HT-29 (cell line): ENCODE measurements around the gene SORBS1. TPM values are rescaled to one million over a fixed set of nuclear protein-coding genes. Genes with fewer than 3 reads are reported as not detected.

Experiments
- DNase-seq: peaks from one replicate; pipeline ENCODE4 v3.0.0-alpha.2; 2015; ENCODE audit warnings: low spot score
- total RNA-seq: library from RNA; depleted of rRNA; stranded (reverse); fragments of >200 nt; shearing (Covaris generic); gene quantifications from 2 replicates; pipeline ENCODE4 v1.2.3, GENCODE V29; 2014

The SORBS1 gene
- total RNA-seq, 1 experiment from 2014 or later: 1.3 TPM

GRCh38 chr10:95414844-95415485 is 146.2 kb downstream of the SORBS1 start:
- no peak for DNase-seq

- no peak for DNase-seq
Measured at GRCh38 chr10:95414016-95414830, 146.9 kb downstream of the SORBS1 start.

- no peak for DNase-seq
Measured at GRCh38 chr10:95413588-95413987, 147.6 kb downstream of the SORBS1 start.

GRCh38 chr10:95411635-95412034 is 149.5 kb downstream of the SORBS1 start:
- DNase-seq: no peak

GRCh38 chr10:95408983-95409873 is 151.9 kb downstream of the SORBS1 start:
- DNase-seq: peak; percentile 11

DNA sequence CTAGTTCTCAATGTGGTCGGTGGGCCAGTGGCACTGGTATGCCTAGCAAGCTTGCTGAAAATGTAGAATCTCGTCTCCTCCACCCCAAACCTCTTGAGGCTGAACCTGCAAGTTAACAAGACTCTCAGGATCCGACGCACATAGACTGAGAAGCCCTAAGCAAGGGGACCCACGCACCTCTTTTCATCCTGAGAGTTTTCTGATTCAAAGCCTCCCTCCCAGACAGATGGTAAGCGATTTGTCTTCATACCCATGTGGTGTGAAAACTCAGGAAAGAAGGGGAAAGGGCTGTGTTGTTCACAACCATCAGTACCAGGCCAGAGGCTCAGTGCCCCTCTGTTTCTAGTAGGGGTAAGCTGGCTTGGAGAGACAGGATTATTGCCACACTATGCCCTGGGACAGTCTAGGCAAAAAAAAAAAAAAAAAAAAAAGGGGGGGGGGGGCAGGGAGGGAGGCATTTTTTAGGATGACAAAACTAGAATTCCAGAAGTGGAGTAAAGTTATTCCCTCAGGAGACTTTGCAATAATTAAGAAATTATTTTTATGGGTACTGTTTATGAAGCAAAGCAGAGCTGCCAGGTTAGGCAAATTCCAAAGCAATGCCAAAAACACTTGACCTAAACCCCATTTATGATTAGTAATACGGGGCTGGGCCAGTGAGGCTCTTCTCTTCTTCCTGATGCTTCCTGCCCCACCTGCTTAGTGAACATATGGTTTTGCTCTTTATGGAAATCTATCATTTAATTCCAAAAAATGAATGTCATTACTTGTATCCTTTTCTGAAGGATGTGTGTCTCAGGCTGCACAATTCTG is 152.8 kb downstream of the SORBS1 start:
- peak; percentile 10 for DNase-seq

DNA sequence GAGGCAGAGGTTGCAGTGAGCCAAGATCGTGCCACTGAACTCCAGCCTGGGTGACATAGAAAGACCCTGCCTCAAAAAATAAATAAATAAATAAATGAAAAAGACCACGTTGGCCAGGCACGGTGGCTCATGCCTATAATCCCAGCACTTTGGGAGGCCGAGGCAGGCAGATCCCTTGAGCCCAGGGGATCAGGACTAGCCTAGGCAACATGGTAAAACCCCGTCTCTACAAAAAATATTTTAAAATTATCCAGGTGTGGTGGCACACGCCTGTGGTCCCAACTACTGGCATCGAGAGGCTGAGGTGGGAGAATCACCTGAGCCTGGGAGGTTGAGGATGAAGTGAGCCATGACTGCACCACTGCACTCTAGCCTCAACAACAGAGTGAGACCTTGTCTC is 153.6 kb downstream of the SORBS1 start:
- no peak for DNase-seq

DNA sequence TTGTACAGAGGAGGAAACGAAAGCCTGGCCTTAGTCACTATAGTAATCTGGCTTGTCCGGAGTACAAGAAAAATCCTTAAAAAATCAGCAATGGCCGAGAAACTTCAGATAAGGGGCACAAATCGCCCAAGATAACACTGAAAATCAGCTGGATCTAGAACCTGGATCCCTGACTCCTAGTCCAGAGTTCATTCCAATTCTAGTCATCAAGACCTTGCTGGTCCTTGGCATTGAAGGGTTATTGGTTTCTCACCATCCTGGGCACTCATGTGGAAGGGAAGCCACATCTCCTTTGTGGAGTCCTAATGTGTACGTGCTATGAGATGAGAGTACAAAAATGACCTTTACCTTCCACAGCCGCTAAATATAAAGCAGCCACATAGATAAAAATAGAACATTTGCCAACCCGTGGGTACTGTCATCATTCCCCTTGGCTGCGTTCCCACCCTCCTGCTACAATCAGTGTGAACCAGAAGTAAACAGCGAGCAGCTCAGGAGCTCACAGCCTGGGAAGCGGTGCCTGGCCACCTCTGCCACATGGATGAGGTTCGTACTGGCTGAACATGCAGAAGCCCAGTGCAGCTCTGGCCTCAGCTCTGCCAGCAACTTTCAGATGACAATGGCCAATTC is 154.4 kb downstream of the SORBS1 start:
- peak; percentile 58 for DNase-seq

DNA sequence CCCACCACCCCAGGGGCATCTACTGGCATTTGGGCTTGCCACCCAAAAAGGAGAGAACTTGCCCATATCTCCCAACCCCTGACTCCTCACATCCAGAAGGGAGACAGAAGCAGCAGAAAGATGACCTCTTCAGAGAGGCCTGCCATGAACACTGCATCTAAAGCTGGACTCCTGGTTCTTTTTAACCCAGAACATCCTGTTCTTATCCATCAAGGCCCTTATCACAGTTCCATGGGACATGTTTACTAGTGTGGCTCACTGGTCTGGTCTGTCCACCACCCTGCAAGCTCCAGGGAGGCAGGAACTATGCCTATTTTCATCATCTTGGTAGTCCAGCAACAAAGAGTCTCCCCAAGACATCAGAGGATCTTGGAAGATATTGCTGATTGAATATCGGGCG is 155.5 kb downstream of the SORBS1 start:
- DNase-seq: no peak

- no peak for DNase-seq
Measured at GRCh38 chr10:95404864-95405263, 156.3 kb downstream of the SORBS1 start.

GRCh38 chr10:95404462-95404858 is 156.7 kb downstream of the SORBS1 start:
- no peak for DNase-seq

DNA sequence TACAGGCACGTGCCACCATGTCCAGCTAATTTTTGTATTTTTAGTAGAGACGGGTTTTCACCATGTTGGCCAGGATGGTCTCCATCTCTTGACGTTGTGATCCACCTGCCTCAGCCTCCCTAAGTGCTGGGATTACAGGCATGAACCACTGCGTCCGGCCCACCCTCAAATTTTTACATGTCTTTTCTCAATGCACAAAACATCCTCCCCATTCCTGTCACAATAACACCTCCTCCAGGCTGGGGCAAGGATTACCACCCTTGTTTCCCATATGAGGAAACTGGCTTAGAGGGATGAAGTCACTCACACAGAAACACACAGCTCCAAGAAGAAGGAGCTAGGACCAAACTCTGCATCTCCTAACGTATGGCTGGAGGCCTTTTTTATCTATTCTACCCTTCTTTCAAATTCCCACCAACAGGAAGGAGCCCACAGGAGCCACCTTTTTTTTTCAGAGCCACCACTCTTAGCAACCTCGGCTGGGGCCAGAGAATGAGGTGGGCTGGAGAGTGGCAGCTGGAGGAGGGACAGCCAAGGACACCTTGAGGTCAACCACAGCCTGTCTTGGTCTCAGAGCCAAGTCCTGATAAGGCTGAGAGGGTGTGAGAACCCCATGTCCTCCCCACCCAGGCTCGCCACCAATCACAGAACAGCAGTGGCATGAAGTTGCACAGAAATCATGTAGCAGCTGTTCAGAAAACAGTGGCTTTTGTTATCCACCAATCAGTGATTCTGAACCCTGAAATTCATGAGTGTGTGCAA is 157.3 kb downstream of the SORBS1 start:
- no peak for DNase-seq

- no peak for DNase-seq
Measured at GRCh38 chr10:95401704-95402469, 159.3 kb downstream of the SORBS1 start.

DNA sequence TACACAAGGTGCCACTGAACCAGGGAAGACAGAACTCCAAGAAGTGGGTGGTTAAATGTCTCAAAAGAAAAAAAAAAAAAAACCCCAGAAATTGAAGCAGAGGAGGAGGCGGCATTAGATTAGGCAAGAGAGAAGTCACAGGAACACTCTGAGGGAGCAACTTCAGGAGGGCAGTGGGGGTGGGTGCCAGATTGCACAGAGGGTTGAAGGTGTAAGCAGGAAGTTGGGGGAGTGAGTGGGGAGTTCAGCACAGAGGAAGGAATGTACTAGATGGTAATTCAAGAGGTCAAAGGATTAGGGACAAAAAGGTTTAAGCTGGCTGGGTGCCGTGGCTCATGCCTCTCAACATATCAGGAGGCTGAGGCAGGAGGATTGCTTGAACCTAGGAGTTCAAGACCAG is 160.4 kb downstream of the SORBS1 start:
- no peak for DNase-seq

- DNase-seq: no peak
Measured at GRCh38 chr10:95399183-95399582, 162.0 kb downstream of the SORBS1 start.

DNA sequence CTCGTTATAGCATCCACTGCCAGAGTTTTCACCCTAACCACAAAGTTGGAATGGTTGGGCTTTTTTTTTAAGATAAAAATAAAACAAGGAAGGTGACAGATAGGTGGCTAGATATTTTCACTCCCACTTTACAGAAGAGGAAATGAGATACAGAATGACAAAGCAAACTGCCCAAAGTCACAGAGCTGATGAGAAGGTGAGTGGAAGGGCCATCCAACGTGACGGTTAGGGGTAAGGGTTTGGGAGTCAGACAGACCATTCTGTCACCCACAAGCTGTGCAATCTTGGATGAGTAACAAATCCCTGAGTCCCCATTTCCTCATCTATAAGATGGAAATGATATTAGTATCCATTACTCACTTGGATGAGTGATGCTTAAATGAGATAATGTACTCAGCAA is 163.4 kb downstream of the SORBS1 start:
- DNase-seq: no peak

DNA sequence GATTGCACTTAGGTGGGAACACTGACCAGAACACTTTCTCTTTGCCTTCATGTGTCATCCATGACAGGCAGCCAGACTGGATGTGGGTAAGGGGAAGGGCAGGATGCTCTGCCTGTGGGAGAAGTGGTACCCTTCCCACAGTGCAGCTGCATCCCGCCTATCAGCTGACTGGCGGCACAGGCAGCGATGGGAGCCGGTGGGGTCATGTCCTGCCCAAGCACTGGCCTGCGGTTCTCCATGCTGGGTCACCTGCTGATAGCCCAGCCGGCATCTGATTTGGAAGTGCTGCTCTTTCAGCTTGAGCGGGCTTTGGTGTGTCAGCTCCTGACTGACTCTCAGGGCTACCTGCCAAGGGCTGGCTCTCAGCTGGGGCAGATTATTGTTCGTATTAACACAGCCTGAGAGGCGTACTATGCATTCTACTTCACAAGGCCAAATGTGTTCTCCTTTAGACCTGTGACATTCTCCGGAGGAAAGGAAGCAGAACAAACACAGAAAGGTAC is 165.2 kb downstream of the SORBS1 start:
- DNase-seq: no peak

GRCh38 chr10:95394161-95394880 is 166.8 kb downstream of the SORBS1 start:
- DNase-seq: peak; percentile 24
